Transverse colon (tissue), 3 donors: ENCODE measurements around the gene EPHA4.

Experiments used
- EP300 ChIP-seq: sonication (generic); formaldehyde crosslinking; IDR thresholded peaks from one replicate; pipeline ENCODE4 v1.6.1; 2017; ENCODE audit warnings: antibody characterized with exemption, low read depth
- POLR2A ChIP-seq: fragments of 450-650 bp; IDR thresholded peaks from one replicate; pipeline ENCODE4 v1.6.1; 2016; ENCODE audit warnings: antibody characterized with exemption, mild to moderate bottlenecking, moderate library complexity
- TF ChIP-seq, protein P1 (sequence below), 5 experiments: fragments of 200-600 bp in 3 of 5; fragments of 450-650 bp in 2 of 5; sonication (generic) in 3 of 5; IDR thresholded peaks; 1 replicate in 2 of 5; 2 replicates in 3 of 5; pipeline ENCODE4 v1.5.1; 2016 to 2017; ENCODE audit warnings: antibody characterized with exemption in 5 of 5, inconsistent platforms in 3 of 5, mild to moderate bottlenecking in 2 of 5, moderate library complexity in 1 of 5

DNA sequence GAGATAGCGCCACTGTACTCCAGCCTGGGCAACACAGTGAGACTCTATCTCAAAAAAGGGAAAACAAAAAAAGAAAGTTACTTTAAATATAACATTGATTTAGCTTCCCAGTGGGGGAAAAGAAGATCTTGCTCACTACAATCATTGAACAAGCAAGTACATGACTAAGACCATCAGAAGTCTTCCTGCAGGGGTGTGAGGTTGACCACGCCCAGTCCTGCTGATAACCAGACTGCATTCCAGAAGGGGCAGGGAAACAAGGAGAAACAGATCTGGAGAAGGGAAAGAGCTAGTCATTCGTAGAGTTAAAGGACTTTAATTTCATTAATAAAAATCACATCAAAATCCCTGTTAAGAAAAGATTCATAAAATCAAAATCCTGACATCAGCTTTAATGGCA lies 77.5 kb downstream of the EPHA4 start:
- TF ChIP-seq, protein P1, sequence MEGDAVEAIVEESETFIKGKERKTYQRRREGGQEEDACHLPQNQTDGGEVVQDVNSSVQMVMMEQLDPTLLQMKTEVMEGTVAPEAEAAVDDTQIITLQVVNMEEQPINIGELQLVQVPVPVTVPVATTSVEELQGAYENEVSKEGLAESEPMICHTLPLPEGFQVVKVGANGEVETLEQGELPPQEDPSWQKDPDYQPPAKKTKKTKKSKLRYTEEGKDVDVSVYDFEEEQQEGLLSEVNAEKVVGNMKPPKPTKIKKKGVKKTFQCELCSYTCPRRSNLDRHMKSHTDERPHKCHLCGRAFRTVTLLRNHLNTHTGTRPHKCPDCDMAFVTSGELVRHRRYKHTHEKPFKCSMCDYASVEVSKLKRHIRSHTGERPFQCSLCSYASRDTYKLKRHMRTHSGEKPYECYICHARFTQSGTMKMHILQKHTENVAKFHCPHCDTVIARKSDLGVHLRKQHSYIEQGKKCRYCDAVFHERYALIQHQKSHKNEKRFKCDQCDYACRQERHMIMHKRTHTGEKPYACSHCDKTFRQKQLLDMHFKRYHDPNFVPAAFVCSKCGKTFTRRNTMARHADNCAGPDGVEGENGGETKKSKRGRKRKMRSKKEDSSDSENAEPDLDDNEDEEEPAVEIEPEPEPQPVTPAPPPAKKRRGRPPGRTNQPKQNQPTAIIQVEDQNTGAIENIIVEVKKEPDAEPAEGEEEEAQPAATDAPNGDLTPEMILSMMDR (IDR thresholded peaks at IDR 0.05): no peak
- TF ChIP-seq POLR2A (no peak), EP300 (no peak)
